ENCODE results near the gene TSHZ2.
"Not testable (repeated sequence)": the region's sequence is repeated elsewhere in the genome, so short reads cannot be mapped to it uniquely, and the experiment has no call there.

TSHZ2 gene

DNA sequence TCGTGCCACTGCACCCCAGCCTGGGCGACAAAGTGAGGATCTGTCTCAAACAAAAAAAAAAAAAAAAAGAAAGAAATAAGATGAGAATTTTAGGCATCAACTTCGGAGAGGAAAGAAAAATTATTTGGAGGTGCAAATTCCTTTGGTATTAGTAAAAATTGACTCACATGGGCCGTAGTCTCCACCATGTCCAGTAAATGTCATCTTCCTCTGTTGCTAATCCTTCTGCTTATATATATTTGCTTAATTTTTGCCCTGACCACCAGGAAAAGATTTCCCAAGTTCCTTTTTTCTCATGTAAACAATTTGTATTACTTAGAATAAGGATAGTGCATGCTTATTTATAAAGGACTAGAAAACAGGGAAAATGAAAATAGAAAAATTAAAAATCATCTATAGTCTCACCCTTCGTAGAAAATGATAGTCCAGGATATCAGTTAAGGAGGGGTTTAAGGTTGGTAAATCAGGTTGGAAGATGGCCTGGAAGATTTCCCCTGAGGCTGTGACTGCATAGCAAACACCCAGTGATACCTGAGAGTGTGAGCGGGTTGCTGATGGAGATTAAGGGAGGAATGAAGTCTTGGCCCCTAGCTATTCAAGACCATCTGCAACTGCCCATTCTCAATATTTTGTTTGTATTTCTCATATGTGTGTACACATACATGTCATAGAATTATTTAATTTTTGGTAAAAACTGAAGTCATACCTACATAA, 380.7 kb downstream of the TSHZ2 start:
- Histone ChIP-seq H3K36me3 (ENCODE audit: control insufficient read depth, insufficient read depth, low read length) (no peaks in the 10 kb centered on the region), H3K27ac (ENCODE audit: low read length) (no peak overlapping the region), H3K9me3 (ENCODE audit: control insufficient read depth, insufficient read depth, low read length) (no peaks in the 10 kb centered on the region), H3K27me3 (ENCODE audit: control insufficient read depth, insufficient read depth, low read length) (no peaks in the 10 kb centered on the region), H3K4me3 (ENCODE audit: low read length) (no peak overlapping the region), H3K4me1 (ENCODE audit: control insufficient read depth, insufficient read depth, low read length) (no peaks in the 10 kb centered on the region)
- WGBS (ENCODE audit: insufficient coverage, insufficient read length), result no CpG with 5 or more reads among the region's 6 CpGs
- DNase-seq (ENCODE audit: low read depth, low spot score), result no peak

DNA sequence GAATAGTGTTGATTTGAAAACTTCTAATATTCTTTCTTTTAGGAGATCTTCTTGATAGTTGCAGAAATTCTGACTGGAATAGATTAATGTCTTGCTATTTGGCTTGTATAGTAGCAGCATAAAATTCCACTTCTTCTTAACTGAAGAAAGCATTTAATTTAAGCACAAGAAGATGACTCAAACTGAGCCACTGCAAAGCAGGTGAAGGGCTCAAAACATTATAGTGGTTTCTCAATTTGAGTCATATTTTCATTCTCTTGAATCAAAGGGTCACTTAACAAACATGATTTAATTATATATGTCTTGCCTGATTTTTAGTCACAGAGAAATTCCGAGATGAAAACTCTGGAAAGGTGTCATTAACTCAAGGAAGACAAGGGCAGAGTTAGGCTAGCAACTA, 382.2 kb downstream of the TSHZ2 start:
- WGBS (ENCODE audit: insufficient coverage, insufficient read length), result no CpG with 5 or more reads among the region's 1 CpG
- H3K9me3 ChIP-seq (ENCODE audit: control insufficient read depth, insufficient read depth, low read length), result no peaks in the 10 kb centered on the region
- H3K36me3 ChIP-seq (ENCODE audit: control insufficient read depth, insufficient read depth, low read length), result no peaks in the 10 kb centered on the region
- H3K4me1 ChIP-seq (ENCODE audit: control insufficient read depth, insufficient read depth, low read length), result no peaks in the 10 kb centered on the region
- DNase-seq (ENCODE audit: low read depth, low spot score), result no peak
- H3K4me3 ChIP-seq (ENCODE audit: low read length), result no peak overlapping the region
- H3K27me3 ChIP-seq (ENCODE audit: control insufficient read depth, insufficient read depth, low read length), result no peaks in the 10 kb centered on the region
- no peak overlapping the region for H3K27ac ChIP-seq (ENCODE audit: low read length)

DNA sequence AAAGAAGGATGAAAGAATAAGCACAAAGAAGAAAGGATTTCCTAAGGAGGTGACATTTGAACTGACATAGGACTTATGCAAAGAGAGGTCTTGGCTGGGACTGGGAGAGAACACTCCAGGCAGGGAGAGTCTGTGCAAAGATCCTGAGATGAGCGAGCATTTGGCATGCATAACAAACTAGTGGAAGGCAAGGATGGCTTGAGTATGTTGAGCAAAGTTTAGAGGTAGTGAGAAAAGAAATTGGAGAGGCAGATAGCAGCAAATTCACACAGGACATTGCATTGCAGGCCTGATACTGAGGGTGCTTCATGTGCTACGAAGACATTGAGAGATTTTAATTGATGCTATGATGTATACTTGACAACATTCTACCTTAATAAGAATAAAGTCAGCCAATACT, 383.6 kb downstream of the TSHZ2 start:
- H3K9me3 ChIP-seq (ENCODE audit: control insufficient read depth, insufficient read depth, low read length), result no peaks in the 10 kb centered on the region
- WGBS (ENCODE audit: insufficient coverage, insufficient read length), result no CpG with 5 or more reads among the region's 2 CpGs
- H3K27me3 ChIP-seq (ENCODE audit: control insufficient read depth, insufficient read depth, low read length), result no peaks in the 10 kb centered on the region

DNA sequence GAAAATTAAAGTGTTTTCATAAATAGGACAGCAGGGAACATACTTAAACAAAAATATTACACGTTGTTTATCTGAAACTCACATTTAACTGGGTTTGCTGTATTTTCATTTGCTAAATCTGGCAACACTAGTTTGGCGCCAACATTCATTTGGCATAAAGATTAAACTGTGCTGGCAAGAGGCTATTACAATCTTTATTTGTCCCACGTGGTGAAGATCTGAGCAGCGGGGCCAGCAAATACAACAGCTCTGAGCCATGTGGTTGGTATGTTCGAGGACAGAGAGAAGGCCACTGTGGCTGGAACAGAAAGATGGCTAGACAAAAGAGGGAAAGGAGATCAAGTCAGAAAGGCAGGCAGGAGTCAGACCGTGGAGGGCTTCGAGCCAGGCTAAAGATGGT, 387.3 kb downstream of the TSHZ2 start:
- Histone ChIP-seq H3K27me3 (ENCODE audit: control insufficient read depth, insufficient read depth, low read length) (no peaks in the 10 kb centered on the region), H3K4me1 (ENCODE audit: control insufficient read depth, insufficient read depth, low read length) (no peaks in the 10 kb centered on the region), H3K4me3 (ENCODE audit: low read length) (no peak overlapping the region), H3K9me3 (ENCODE audit: control insufficient read depth, insufficient read depth, low read length) (no peaks in the 10 kb centered on the region), H3K27ac (ENCODE audit: low read length) (no peak overlapping the region), H3K36me3 (ENCODE audit: control insufficient read depth, insufficient read depth, low read length) (no peaks in the 10 kb centered on the region)
- WGBS (ENCODE audit: insufficient coverage, insufficient read length), result no CpG with 5 or more reads among the region's 7 CpGs
- no peak for DNase-seq (ENCODE audit: low read depth, low spot score)

More for the DNA sequence above, 383.6 kb downstream of the TSHZ2 start:
- no peaks in the 10 kb centered on the region for H3K36me3 ChIP-seq (ENCODE audit: control insufficient read depth, insufficient read depth, low read length)
- no peak overlapping the region for H3K27ac ChIP-seq (ENCODE audit: low read length)
- no peak for DNase-seq (ENCODE audit: low read depth, low spot score)
- no peaks in the 10 kb centered on the region for H3K4me1 ChIP-seq (ENCODE audit: control insufficient read depth, insufficient read depth, low read length)
- no peak overlapping the region for H3K4me3 ChIP-seq (ENCODE audit: low read length)

DNA sequence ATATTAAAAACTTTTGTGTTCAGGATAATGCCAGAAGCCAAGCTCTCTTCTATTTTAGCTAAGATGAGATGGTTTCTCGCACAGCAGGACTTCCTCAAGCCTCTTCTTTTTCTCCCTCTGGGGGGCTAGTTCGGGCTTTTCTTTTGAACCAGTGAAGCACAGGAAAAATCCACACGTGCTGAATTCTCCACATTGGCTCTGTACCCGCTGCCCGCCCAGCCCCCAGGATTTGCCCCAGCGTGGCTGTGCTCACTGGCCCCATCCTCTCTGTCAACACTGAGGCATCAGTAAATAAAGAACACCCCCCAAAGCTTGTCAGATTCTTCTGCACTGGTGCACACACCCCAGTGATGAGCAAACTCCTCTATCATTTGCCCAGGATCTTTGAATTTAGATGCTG, 388.7 kb downstream of the TSHZ2 start:
- Histone ChIP-seq H3K9me3 (ENCODE audit: control insufficient read depth, insufficient read depth, low read length) (no peaks in the 10 kb centered on the region), H3K4me1 (ENCODE audit: control insufficient read depth, insufficient read depth, low read length) (no peaks in the 10 kb centered on the region)
- no CpG with 5 or more reads among the region's 6 CpGs for WGBS (ENCODE audit: insufficient coverage, insufficient read length)

DNA sequence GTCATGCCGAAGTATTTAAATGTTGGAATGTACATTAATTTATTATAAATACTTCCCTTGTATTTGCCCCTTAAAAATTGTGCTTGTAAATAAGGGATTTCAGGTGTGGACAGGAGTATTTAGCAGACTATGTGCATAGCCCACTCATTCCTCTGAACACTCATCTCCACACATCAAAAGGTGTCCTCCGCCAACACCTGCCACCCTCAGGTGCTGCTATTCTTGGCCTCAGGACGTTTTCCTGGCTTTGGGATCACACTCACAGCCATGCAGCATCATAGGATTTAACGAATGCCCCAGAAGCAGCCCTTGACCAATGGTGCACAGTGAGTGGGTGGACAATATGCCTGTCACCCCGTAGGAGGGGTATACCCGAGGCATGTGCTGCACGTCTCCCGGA, 390.6 kb downstream of the TSHZ2 start:
- H3K9me3 ChIP-seq (ENCODE audit: control insufficient read depth, insufficient read depth, low read length), result no peaks in the 10 kb centered on the region
- no peaks in the 10 kb centered on the region for H3K4me1 ChIP-seq (ENCODE audit: control insufficient read depth, insufficient read depth, low read length)
- no peaks in the 10 kb centered on the region for H3K36me3 ChIP-seq (ENCODE audit: control insufficient read depth, insufficient read depth, low read length)
- no peak overlapping the region for H3K4me3 ChIP-seq (ENCODE audit: low read length)
- no peaks in the 10 kb centered on the region for H3K27me3 ChIP-seq (ENCODE audit: control insufficient read depth, insufficient read depth, low read length)
- no CpG with 5 or more reads among the region's 8 CpGs for WGBS (ENCODE audit: insufficient coverage, insufficient read length)
- DNase-seq (ENCODE audit: low read depth, low spot score), result no peak
- no peak overlapping the region for H3K27ac ChIP-seq (ENCODE audit: low read length)

More for the DNA sequence above, 388.7 kb downstream of the TSHZ2 start:
- H3K4me3 ChIP-seq (ENCODE audit: low read length), result no peak overlapping the region
- H3K36me3 ChIP-seq (ENCODE audit: control insufficient read depth, insufficient read depth, low read length), result no peaks in the 10 kb centered on the region
- no peak for DNase-seq (ENCODE audit: low read depth, low spot score)
- no peaks in the 10 kb centered on the region for H3K27me3 ChIP-seq (ENCODE audit: control insufficient read depth, insufficient read depth, low read length)
- H3K27ac ChIP-seq (ENCODE audit: low read length), result no peak overlapping the region

DNA sequence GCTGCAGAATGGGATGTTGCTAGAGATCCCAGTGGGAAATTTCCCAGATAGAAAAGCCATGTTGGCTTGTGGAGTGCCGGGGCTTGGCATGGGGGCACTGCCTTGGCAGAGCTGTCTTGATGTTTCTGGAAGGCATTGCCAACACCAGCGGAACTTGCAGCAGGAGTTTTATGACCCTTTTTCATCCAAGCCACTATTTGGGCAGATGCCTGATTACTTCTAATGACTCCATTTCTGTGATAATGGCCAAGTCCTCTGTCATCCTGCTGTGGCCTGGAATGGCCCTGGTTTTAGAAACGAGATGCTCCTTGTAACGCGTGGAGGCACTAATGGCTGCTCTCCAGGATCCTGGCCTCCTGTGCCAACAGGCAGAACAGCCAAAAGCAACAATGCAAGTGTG, 392.5 kb downstream of the TSHZ2 start:
- Histone ChIP-seq H3K36me3 (ENCODE audit: control insufficient read depth, insufficient read depth, low read length) (no peaks in the 10 kb centered on the region), H3K27me3 (ENCODE audit: control insufficient read depth, insufficient read depth, low read length) (no peaks in the 10 kb centered on the region), H3K27ac (ENCODE audit: low read length) (no peak overlapping the region), H3K4me1 (ENCODE audit: control insufficient read depth, insufficient read depth, low read length) (no peaks in the 10 kb centered on the region), H3K9me3 (ENCODE audit: control insufficient read depth, insufficient read depth, low read length) (no peaks in the 10 kb centered on the region), H3K4me3 (ENCODE audit: low read length) (no peak overlapping the region)
- no peak for DNase-seq (ENCODE audit: low read depth, low spot score)
- no CpG with 5 or more reads among the region's 5 CpGs for WGBS (ENCODE audit: insufficient coverage, insufficient read length)

DNA sequence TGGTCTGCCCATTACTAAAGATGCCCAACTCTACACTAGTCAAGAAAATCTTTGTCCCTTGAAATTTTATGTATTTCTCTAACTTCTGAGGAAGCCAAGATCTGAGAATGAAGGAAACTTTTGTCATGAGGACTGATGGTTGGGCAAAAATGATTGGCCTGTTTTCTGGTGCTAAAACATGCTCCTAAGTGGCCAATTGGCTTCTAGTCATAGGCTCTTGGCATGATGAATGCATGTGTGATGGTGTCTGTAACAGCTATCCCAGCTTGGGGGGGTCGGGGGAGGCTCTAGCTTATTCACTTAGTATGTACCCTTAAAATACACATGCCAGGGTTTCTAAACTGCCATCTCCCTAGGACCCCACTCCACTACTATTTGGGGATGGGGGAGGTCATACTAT, 392.9 kb downstream of the TSHZ2 start:
- no peaks in the 10 kb centered on the region for H3K9me3 ChIP-seq (ENCODE audit: control insufficient read depth, insufficient read depth, low read length)
- DNase-seq (ENCODE audit: low read depth, low spot score), result no peak
- H3K27me3 ChIP-seq (ENCODE audit: control insufficient read depth, insufficient read depth, low read length), result no peaks in the 10 kb centered on the region
- H3K27ac ChIP-seq (ENCODE audit: low read length), result no peak overlapping the region
- H3K4me1 ChIP-seq (ENCODE audit: control insufficient read depth, insufficient read depth, low read length), result no peaks in the 10 kb centered on the region
- H3K4me3 ChIP-seq (ENCODE audit: low read length), result no peak overlapping the region
- H3K36me3 ChIP-seq (ENCODE audit: control insufficient read depth, insufficient read depth, low read length), result no peaks in the 10 kb centered on the region
- WGBS (ENCODE audit: insufficient coverage, insufficient read length), result no CpG with 5 or more reads among the region's 1 CpG

DNA sequence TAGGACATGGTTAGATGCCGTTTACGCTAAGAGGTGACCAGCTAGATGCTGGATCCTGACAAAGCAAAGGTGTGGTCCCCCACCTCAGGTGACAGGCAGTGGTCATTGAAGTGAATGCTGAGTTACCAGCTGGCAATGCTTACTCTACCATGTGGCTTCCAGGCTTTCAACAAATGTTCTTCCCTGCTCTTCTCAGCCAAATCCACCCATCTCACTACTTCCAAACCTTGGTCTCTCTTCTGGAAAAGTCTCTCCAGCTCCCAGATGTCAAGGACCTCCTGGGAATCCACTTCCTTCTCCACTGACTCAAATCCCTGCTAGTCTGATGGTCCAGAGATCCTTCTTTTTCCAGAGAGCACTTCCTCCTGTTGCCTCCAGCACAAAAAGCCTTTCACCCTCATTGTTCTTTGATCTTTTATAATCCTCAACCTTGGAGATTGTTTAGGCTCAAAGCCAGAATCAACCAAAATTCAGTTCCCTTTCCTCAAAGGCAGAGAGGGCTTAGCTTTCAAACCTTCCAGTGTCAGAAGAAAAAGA, 393.4 kb downstream of the TSHZ2 start:
- Histone ChIP-seq H3K9me3 (ENCODE audit: control insufficient read depth, insufficient read depth, low read length) (no peaks in the 10 kb centered on the region), H3K4me1 (ENCODE audit: control insufficient read depth, insufficient read depth, low read length) (no peaks in the 10 kb centered on the region), H3K4me3 (ENCODE audit: low read length) (no peak overlapping the region), H3K36me3 (ENCODE audit: control insufficient read depth, insufficient read depth, low read length) (no peaks in the 10 kb centered on the region), H3K27me3 (ENCODE audit: control insufficient read depth, insufficient read depth, low read length) (no peaks in the 10 kb centered on the region), H3K27ac (ENCODE audit: low read length) (no peak overlapping the region)
- no peak for DNase-seq (ENCODE audit: low read depth, low spot score)
- no CpG with 5 or more reads among the region's 2 CpGs for WGBS (ENCODE audit: insufficient coverage, insufficient read length)

DNA sequence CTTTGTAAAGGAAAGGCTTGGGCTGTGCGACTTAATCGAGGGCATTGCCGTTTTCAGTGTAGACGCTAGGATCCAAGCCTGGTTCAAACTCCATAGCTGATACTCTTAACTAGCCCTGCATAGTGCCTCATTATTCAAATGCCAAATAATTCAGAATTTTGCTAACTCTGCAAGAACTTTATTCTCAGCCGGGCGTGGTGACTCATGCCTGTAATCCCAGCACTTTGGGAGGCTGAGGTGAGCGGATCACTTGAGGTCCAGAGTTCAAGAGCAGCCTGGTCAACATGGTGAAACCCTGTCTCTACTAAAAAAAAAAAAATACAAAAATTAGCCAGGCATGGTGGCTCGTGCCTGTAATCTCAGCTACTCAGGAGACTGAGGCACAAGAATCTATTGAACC, 394.8 kb downstream of the TSHZ2 start:
- not testable (repeated sequence) for H3K9me3 ChIP-seq (ENCODE audit: control insufficient read depth, insufficient read depth, low read length)
- WGBS (ENCODE audit: insufficient coverage, insufficient read length), result no CpG with 5 or more reads among the region's 8 CpGs

DNA sequence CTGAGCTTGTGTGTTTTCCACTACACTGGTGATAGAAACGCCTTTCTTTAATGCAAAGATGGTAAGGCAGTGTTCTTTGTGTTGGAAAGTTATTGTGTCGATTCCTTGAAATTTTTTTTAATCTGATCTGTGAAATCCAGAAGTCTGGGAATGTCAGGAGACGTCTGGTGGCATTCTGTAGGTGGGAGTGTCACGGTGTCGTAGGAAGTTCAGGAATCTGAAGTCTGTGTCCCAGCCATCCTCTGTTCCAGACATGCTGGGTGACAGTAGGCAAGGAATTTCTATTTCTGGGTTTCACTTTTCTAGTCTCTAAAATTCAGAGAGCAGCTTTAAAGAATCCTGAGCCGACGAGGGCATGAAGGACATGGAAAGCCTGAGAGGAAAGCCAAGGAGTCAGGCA, 397.7 kb downstream of the TSHZ2 start:
- no peak overlapping the region for H3K4me3 ChIP-seq (ENCODE audit: low read length)
- H3K36me3 ChIP-seq (ENCODE audit: control insufficient read depth, insufficient read depth, low read length), result no peaks in the 10 kb centered on the region
- no peaks in the 10 kb centered on the region for H3K4me1 ChIP-seq (ENCODE audit: control insufficient read depth, insufficient read depth, low read length)
- no peaks in the 10 kb centered on the region for H3K9me3 ChIP-seq (ENCODE audit: control insufficient read depth, insufficient read depth, low read length)
- no CpG with 5 or more reads among the region's 7 CpGs for WGBS (ENCODE audit: insufficient coverage, insufficient read length)
- H3K27me3 ChIP-seq (ENCODE audit: control insufficient read depth, insufficient read depth, low read length), result no peaks in the 10 kb centered on the region
- H3K27ac ChIP-seq (ENCODE audit: low read length), result no peak overlapping the region
- no peak for DNase-seq (ENCODE audit: low read depth, low spot score)

More for the DNA sequence above, 394.8 kb downstream of the TSHZ2 start:
- H3K27me3 ChIP-seq (ENCODE audit: control insufficient read depth, insufficient read depth, low read length); H3K36me3 ChIP-seq (ENCODE audit: control insufficient read depth, insufficient read depth, low read length); H3K27ac ChIP-seq (ENCODE audit: low read length); H3K4me1 ChIP-seq (ENCODE audit: control insufficient read depth, insufficient read depth, low read length); H3K4me3 ChIP-seq (ENCODE audit: low read length); DNase-seq (ENCODE audit: low read depth, low spot score): not testable (repeated sequence)
